NCI-H2029 treated with DMSO at 0.1 percent for 48 hours (cell line): Measurements from ENCODE around the gene ANO4.
"Not testable (repeated sequence)": the region's sequence is repeated elsewhere in the genome, so short reads cannot be mapped to it uniquely, and the experiment has no call there.

Experiments
- DNase-seq: peaks from one replicate; lab custom pipeline; 2025; lab: John Stamatoyannopoulos, UW

The ANO4 gene

GRCh38 chr12:100953677-100954076 lies 159.1 kb downstream of the ANO4 start:
- DNase-seq, result no peak

- no peak for DNase-seq
These were observed 159.5 kb downstream of the ANO4 start for GRCh38 chr12:100954118-100954517.

DNA sequence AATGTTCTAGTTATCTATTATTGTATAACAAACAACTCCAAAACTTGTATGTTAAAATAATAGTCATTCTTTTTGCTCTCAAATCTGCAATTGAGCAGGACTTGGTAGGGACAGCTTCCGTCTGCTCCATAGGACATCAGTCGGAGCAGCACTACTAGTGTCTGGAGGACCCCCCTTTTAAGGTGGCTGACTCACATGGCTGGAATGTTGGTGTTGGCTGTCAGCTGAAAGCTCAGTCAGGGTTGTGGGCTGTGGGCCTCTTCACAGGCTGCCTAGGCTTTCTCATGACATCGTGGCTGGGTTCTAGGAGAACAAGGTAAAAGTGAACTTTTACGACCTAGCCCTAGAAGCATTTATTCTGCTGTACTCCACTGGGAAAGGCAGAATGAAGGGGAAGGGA lies 160.6 kb downstream of the ANO4 start:
- DNase-seq, result no peak

GRCh38 chr12:100956311-100956852 lies 161.8 kb downstream of the ANO4 start:
- DNase-seq, result no peak

- DNase-seq, result no peak
These were observed 164.9 kb downstream of the ANO4 start for GRCh38 chr12:100959481-100959880.

DNA sequence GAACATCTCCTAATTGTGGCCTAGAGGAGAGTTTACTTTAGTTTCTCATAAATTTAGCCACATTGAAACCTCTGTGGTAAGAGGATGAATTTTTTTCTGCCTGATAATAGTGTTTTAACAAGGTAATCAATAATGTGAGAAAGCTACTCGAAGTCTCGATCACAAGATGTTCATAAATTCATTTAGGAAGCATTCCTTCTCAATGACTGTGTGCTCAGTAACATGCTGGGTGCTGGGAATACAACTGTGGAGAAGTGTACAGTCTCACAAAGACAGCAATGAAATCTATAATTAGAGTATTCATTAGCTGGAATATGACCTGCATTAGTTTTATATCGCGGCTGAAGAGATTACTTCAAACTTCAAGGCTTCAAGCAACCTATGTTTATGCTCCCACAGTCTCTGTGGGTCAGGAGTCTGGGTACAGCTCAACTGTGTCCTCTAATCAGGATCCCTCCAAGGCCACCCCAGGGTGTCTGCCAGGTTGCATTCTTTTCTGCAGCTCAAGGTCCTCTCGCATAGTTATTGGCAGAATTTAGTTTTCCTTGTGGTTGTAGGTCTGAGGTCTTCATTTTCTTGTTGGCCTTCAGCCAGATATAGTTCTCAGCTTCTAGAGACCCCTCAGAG lies 167.6 kb downstream of the ANO4 start:
- no peak for DNase-seq

GRCh38 chr12:100963381-100963780 lies 168.8 kb downstream of the ANO4 start:
- no peak for DNase-seq

GRCh38 chr12:100964028-100964427 lies 169.5 kb downstream of the ANO4 start:
- DNase-seq, result no peak

- no peak for DNase-seq
These were observed 172.6 kb downstream of the ANO4 start for GRCh38 chr12:100967189-100967588.

DNA sequence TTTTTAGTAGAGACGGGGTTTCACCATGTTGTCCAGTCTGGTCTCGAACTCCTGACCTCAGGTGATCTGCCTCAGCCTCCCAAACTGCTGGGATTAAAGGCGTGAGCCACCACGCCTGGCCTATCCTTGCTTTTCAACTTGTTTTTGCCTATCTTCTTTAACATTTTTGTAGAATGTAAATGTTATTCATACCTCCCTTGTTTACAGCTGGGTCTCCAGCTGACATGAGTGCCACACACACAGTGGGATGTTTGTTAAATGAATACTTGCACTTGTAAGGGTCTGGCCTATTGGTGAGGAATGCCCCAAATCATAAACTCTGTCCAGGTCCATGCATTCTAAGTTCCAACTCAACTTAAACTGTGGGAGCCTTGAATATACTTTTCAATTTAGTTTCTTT lies 176.3 kb downstream of the ANO4 start:
- no peak for DNase-seq

DNA sequence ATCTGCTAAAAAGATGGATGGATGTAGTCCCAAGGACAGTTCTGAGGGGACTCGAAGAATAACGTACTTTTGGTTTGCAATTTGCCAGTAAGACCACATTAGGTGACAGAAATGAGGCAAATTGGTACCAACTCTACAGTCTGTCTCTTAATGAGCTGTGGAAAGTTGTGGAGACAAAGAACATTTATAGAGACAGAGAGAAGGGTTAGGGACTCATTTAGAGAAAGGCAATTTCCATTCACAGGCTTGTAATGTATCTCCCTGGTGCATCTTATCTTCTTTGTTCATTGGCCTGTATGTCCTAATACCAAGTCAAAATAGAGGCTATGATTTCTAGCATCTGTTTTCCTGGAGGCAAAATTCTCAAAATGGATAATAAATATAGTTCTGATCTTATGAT lies 177.5 kb downstream of the ANO4 start:
- no peak for DNase-seq

DNA sequence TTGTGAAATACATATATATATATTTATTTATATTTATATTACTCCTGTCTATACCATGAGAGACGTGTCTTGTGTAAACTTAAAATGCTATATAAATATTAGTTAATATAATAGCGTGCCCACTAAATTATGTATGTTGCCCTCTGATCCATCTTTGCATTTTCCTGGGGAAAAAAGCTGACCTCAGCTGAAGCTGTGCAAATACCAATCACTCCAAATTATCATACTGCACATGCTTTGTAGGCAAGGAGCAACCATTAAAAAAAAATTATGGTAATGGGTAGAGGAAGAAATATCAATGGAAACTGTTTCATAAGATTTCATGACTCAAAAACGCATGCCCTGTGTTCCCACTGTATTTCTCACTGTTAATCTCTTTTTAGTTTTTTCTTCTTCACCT lies 179.8 kb downstream of the ANO4 start:
- DNase-seq, result no peak

GRCh38 chr12:100974747-100975146 lies 180.2 kb downstream of the ANO4 start:
- DNase-seq, result no peak

DNA sequence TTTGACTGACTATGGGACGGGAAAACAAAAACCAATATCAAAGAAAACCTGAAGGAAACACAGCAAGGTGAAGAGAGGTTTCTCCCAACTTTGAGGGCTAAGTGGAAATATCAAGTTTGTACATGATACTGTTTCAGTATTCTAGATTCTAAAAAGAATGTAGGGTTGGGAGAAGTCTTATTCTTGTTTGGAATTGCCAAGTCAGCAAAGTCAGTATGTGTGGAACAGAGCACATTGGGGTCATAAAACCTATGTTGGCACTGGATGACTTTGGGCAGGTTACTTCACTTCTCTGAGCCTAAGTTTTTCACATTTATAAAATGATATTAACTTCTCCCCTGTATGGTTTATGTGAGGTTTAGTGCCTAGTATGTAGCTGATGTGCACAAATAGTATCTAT lies 182.2 kb downstream of the ANO4 start:
- DNase-seq, result no peak

DNA sequence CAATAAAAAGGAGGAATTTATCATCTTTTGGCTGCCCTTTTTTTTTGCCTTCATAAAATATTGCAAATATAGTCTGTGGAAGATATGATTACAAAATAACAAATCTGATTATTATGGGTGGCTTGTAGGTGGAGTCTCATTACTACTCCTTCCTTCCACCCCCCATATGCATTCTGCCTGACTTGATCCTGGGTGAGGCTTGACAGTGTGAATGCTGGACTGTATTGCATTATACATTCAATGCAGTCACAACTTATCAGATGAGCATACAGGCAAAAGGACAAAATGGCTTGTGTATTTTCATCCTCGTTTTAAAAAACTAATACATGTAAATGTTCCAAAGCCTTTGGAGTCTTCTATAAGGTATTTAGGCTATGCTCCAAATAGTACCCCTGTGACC lies 186.3 kb downstream of the ANO4 start:
- DNase-seq, result no peak

- no peak for DNase-seq
These were observed 188.1 kb downstream of the ANO4 start for GRCh38 chr12:100982511-100983183.

DNA sequence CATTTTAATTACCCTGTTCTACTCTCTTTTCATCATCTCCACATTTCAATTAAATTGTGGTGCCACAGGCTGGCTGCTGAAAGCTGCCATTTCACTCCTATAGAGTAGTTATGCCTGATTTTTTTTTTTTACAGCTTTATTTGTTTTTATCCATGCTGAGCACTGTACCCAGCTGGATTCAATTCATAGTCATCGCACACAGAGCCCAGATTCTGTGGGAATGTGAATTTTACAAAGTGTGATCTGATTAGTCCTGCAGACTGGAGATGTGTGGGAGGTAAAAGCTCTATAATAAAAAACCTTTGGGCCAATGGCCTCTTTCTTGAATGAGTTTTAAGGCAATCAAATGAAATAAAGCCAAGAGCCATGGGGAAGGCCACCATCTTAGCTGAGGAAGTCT lies 190.2 kb downstream of the ANO4 start:
- no peak for DNase-seq

GRCh38 chr12:100986595-100987547 lies 192.3 kb downstream of the ANO4 start:
- DNase-seq, result no peak

GRCh38 chr12:100987552-100988521 lies 193.3 kb downstream of the ANO4 start:
- no peak for DNase-seq

GRCh38 chr12:100989509-100989908 lies 194.9 kb downstream of the ANO4 start:
- not testable (repeated sequence) for DNase-seq

DNA sequence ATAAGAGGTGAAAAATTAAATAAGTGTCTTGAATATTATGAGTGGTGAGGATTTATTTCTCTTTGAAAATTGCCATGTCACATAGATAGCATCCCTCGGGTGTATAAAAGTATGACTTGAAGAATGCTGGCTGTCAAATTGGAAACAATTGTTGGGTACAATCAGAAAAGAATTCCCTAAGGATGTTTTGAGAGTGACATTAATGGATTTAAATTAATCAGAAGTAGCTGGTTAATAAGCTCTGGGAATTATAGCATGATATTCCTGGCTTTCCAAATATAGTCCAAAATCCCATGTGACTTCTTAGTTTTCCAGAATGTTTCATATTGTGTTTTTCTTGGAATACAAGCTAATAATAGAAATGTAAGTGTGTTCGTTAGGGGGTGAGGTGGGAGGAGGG lies 196.5 kb downstream of the ANO4 start:
- no peak for DNase-seq
